ENCODE measurements around the gene RMND1. TPM values are rescaled to one million over a fixed set of nuclear protein-coding genes. Genes with fewer than 3 reads are reported as not detected.

Gene RMND1
- total and polyA plus RNA-seq, 9 of the 15 experiments (the other 6 are each of a cell fraction or from before 2014, with no cell fraction given): 26.9 to 47.8 (median 36.2) TPM

GRCh38 chr6:151414641-151415260 is 37.2 kb downstream of the RMND1 start:
- no peak overlapping the region for H3K27ac ChIP-seq (ENCODE audit: extremely low read depth, low read depth, low read length)
- TF ChIP-seq, protein P1, sequence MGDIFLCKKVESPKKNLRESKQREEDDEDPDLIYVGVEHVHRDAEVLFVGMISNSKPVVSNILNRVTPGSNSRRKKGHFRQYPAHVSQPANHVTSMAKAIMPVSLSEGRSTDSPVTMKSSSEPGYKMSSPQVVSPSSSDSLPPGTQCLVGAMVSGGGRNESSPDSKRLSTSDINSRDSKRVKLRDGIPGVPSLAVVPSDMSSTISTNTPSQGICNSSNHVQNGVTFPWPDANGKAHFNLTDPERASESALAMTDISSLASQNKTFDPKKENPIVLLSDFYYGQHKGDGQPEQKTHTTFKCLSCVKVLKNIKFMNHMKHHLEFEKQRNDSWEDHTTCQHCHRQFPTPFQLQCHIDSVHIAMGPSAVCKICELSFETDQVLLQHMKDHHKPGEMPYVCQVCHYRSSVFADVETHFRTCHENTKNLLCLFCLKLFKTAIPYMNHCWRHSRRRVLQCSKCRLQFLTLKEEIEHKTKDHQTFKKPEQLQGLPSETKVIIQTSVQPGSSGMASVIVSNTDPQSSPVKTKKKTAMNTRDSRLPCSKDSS (IDR thresholded peaks at IDR 0.05; ENCODE audit: low read depth, partially characterized antibody): peak; percentile 66
- no peak for TF ChIP-seq MAFG (tag; conservative IDR thresholded peaks at IDR 0.05)
- TF ChIP-seq CBX3 (IDR thresholded peaks at IDR 0.05; ENCODE audit: borderline replicate concordance in 1 of 2, low read length in 2 of 2): peak in 1 of 2 experiments; percentile 67; a peak in 1 of 3 replicates
- TF ChIP-seq TRIM28 (IDR thresholded peaks at IDR 0.05): 0 out of 2 replicates have a peak, but pooled peaks have one; percentile 43
- peak; percentile 62; the same call in 1 of the 2 replicates for TF ChIP-seq ZBTB40 (IDR thresholded peaks at IDR 0.05)
- TF ChIP-seq ZBTB40 (CRISPR knock-in tag; IDR thresholded peaks at IDR 0.05): no peak
- no TSS peak for BruUV-seq (replicated peaks)
- H3K4me2 ChIP-seq (ENCODE audit: insufficient read depth, low read length): no peak overlapping the region
- CTCF ChIA-PET (ENCODE audit: low intra/inter-chr PET ratio): no interaction called here
- no peaks in the 10 kb centered on the region for H3K9me1 ChIP-seq (ENCODE audit: control insufficient read depth, insufficient read depth, low read length)
- H3K27me3 ChIP-seq (ENCODE audit: control insufficient read depth in 2 of 2, insufficient read depth in 2 of 2, low read length in 2 of 2): no peaks in the 10 kb centered on the region
- no peaks in the 10 kb centered on the region for H3K4me1 ChIP-seq (replicated peaks in 1 of 2; ENCODE audit: control insufficient read depth in 2 of 2, insufficient read depth in 2 of 2, low read length in 2 of 2)
- 91% methylated on average over 3 of the region's 3 CpGs for WGBS (ENCODE audit: insufficient coverage, low coverage, missing lambda C conversion rate)
- DNase-seq (ENCODE audit: extremely low read depth in 1 of 4, low spot score in 3 of 4) (no peak), ATAC-seq (no peak), FAIRE-seq (no peak)
- peaks cover 75% of the 10 kb centered on the region for H3K36me3 ChIP-seq (ENCODE audit: control insufficient read depth, insufficient read depth, low read length)
- intact Hi-C loops (cut with micrococcal nuclease): no loop called here
- no peak overlapping the region for H3K9ac ChIP-seq (ENCODE audit: insufficient read depth in 1 of 2, low read depth in 2 of 2, low read length in 2 of 2)
- H3K9me3 ChIP-seq (replicated peaks; ENCODE audit: control insufficient read depth, insufficient read depth, low read depth, low read length): peaks cover 2% of the 10 kb centered on the region; the same call in 1 of the 2 replicates
- H3K4me3 ChIP-seq: no peak overlapping the region
- no peaks in the 10 kb centered on the region for H4K20me1 ChIP-seq (replicated peaks; ENCODE audit: control insufficient read depth, insufficient read depth, low read length)
- H3K79me2 ChIP-seq (ENCODE audit: control insufficient read depth, insufficient read depth, low read length): no peaks in the 10 kb centered on the region
- in situ Hi-C loops (cut with MboI): loop anchor here (25.0 kb wide), 1 partner anchor 1573 kb away; the partner anchor contains the start of gene FBXO5
- POLR2A ChIA-PET: interaction anchor here (1.8 kb wide), 1 partner anchor 10 kb away, joined by 4 read pairs; no protein-coding TSS in a partner anchor
- H2AFZ ChIP-seq (ENCODE audit: low read depth, low read length): no peak overlapping the region

Measured in K562 (cell line).